Activated CD8-positive, alpha-beta T cell treated with anti-CD3 and anti-CD28 coated beads for 36 hours (primary cell): ENCODE data around the gene FXYD1. TPM values are rescaled to one million over a fixed set of nuclear protein-coding genes. Genes with fewer than 3 reads are reported as not detected.

Experiments
- ATAC-seq: fragments of 200-7000 bp; cut with Tn5 transposase; one replicate; pipeline ENCODE4 v1.10.0; 2021; ENCODE audit warnings: mild to moderate bottlenecking, moderate library complexity
- CTCF ChIA-PET: fragments of 350-600 bp; sonication (Branson Sonifier 250); formaldehyde crosslinking; loops from one replicate; lab custom pipeline; 2021; ENCODE audit warnings: antibody characterized with exemption; lab: Charles Lee
- POLR2A ChIA-PET: fragments of 350-600 bp; sonication (Branson Sonifier 250); formaldehyde crosslinking; loops from one replicate; lab custom pipeline; 2021; ENCODE audit warnings: antibody characterized with exemption; lab: Charles Lee
- DNase-seq: peaks from one replicate; pipeline ENCODE4 v3.0.0-alpha.2; 2020
- H3K27ac Mint-ChIP-seq: one replicate; pipeline ENCODE4 v1.8.0; 2021; ENCODE audit warnings: mild to moderate bottlenecking, mixed read lengths
- H3K27me3 Mint-ChIP-seq: one replicate; pipeline ENCODE4 v1.8.0; 2021; ENCODE audit warnings: mixed read lengths
- H3K36me3 Mint-ChIP-seq: one replicate; pipeline ENCODE4 v1.8.0; 2021; ENCODE audit warnings: low read depth, mixed read lengths
- H3K4me1 Mint-ChIP-seq: one replicate; pipeline ENCODE4 v1.8.0; 2021; ENCODE audit warnings: low read depth, mixed read lengths
- H3K4me3 Mint-ChIP-seq: one replicate; pipeline ENCODE4 v1.8.0; 2021; ENCODE audit warnings: mild to moderate bottlenecking, moderate library complexity, mixed read lengths
- H3K9me3 Mint-ChIP-seq: one replicate; pipeline ENCODE4 v1.8.0; 2021; ENCODE audit warnings: mixed read lengths
- intact Hi-C: fragments of 100-400 bp; cut with micrococcal nuclease; formaldehyde crosslinking; loops from one replicate; pipeline ENCODE4 v1.10.0; 2022
- total RNA-seq, 2 experiments: library from RNA; stranded (reverse); gene quantifications; one replicate each; pipeline ENCODE4 v1.2.3, GENCODE V29; 2021
- TF ChIP-seq, protein P1 (sequence below): fragments of 200-600 bp; IDR thresholded peaks from one replicate; pipeline ENCODE4 v1.8.0; 2022; ENCODE audit warnings: antibody characterized with exemption, mild to moderate bottlenecking

FXYD1 gene
- total RNA-seq, 2 experiments from 2014 or later = 1.9 TPM; not detected in 1

DNA sequence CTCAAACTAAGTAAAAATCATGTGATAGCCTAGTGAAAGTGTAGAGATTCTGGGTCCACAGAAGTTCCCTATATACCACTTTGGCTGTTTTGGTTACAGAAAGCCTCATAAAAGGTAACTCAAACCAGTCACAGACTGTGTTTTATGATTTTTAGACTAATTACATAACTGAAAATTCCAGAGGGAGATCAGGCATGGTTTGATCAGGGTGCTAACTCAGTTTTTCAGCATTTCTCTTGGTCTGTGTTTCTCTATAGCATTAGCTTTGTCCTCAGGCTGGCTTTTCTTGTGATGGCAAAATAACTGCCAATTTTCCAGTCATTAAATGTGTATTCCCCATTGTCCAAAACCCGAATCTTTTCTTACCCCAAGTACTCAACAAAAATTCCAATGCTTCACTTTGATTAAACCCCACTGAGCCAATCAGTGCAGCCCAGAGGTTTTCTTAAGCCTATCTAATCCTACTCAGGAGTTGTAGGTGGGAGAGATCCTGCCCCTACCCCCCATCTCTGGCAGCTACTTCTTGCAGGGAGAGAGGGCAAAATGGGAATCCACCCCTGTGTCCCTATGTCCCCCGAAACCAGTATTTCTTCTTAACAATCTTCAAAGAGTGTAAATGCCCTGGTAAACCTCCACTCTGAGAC is 31.6 kb upstream of the FXYD1 start:
- H3K36me3 Mint-ChIP-seq = no peaks in the 10 kb centered on the region
- H3K27ac Mint-ChIP-seq = no peak overlapping the region
- DNase-seq (no peak), ATAC-seq (no peak)
- H3K9me3 Mint-ChIP-seq = peaks cover 8% of the 10 kb centered on the region
- TF ChIP-seq, protein P1, sequence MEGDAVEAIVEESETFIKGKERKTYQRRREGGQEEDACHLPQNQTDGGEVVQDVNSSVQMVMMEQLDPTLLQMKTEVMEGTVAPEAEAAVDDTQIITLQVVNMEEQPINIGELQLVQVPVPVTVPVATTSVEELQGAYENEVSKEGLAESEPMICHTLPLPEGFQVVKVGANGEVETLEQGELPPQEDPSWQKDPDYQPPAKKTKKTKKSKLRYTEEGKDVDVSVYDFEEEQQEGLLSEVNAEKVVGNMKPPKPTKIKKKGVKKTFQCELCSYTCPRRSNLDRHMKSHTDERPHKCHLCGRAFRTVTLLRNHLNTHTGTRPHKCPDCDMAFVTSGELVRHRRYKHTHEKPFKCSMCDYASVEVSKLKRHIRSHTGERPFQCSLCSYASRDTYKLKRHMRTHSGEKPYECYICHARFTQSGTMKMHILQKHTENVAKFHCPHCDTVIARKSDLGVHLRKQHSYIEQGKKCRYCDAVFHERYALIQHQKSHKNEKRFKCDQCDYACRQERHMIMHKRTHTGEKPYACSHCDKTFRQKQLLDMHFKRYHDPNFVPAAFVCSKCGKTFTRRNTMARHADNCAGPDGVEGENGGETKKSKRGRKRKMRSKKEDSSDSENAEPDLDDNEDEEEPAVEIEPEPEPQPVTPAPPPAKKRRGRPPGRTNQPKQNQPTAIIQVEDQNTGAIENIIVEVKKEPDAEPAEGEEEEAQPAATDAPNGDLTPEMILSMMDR = no peak
- CTCF ChIA-PET = interaction anchor here (0.8 to 1.2 kb wide), 4 partner anchors 8 to 40 kb away, joined by 3 to 4 read pairs (median 3); partner anchors contain the start of gene FXYD3
- intact Hi-C loops = no loop called here
- H3K4me3 Mint-ChIP-seq = no peak overlapping the region
- POLR2A ChIA-PET = no interaction called here
- no peaks in the 10 kb centered on the region for H3K27me3 Mint-ChIP-seq
- H3K4me1 Mint-ChIP-seq = peaks cover 8% of the 10 kb centered on the region

DNA sequence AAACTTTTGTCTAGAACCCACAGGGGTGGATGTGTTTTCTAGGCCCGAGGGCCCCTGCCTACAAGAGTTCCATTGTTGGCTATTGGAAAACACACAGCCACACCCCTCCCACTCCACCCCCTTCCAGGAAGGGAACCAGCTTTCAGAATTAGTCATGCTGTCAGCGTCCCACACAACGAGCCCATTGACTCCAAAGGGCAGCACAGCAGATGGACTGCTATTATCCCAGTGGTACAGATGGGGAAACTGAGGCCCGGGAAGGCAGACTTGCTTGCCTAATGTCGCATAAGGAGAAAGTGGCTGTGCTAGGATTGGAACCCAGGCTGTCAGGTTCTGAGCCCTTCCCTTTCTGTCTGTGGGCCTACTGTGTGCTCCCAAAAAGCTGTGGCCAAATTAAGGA is 31.1 kb upstream of the FXYD1 start:
- Mint-ChIP-seq H3K27me3 (no peaks in the 10 kb centered on the region), H3K4me3 (no peak overlapping the region), H3K27ac (no peak overlapping the region), H3K9me3 (peaks cover 8% of the 10 kb centered on the region), H3K4me1 (peaks cover 8% of the 10 kb centered on the region), H3K36me3 (no peaks in the 10 kb centered on the region)
- ChIA-PET POLR2A (no interaction called here), CTCF (interaction anchor here (1.0 kb wide), 1 partner anchor 9 kb away, joined by 3 read pairs; the partner anchor contains the start of gene FXYD3)
- TF ChIP-seq, protein P1 = no peak
- intact Hi-C loops = no loop called here
- no peak for ATAC-seq
- DNase-seq = no peak

DNA sequence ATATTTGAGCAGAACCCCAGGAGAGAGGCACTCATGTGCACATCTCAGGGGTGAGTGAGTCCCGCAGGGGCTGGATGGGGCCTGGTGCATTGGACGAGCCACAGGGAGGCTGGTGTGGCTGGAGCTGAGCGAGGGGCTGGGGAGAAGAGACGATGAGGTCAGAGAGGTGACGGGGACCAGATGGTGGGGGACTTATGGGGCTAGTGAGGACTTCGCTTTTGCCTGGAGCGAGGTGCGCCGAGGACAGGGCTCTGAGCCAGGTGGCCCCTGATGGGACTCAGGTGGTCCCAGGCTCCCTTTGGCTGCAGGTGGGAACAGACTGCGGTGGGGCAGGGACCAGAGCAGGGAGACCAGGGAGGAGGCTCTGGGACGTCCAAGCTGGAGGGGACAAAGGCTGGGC is 29.9 kb upstream of the FXYD1 start:
- intact Hi-C loops = no loop called here

DNA sequence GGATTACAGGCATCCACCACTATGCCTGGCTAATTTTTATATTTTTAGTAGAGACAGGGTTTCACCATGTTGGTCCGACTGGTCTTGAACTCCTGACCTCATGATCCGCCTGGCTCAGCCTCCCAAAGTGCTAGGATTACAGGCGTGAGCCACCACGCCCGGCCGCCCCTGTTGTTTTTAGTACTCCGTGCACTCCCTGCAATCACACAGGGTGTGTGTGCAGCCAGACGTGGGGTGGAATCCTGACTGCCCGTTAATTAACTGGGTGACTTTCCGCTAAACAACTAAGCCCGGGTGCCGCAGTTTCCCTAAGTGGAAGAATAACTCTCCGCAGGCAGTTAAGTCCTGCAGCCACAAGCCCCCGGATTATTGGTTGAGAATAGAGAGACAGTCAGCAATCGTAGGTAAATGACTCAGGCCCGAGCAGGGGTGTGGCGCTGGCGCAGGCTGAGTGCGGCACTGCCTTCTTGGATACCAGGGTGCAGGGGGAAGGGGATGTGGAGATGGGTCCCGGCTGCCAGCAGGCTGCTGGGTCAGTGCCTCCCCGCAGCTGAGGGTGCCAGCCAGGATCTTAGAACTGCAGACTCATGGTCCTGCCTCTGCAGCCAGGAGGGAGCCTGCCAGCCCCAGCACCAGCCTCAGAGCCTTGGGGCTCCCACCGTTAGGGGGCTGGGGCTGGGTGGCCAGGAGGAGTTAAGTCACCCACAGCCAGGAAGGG is 29.1 kb upstream of the FXYD1 start:
- H3K4me3 Mint-ChIP-seq = no peak overlapping the region
- H3K36me3 Mint-ChIP-seq = no peaks in the 10 kb centered on the region
- peaks cover 8% of the 10 kb centered on the region for H3K9me3 Mint-ChIP-seq
- no peaks in the 10 kb centered on the region for H3K27me3 Mint-ChIP-seq
- peaks cover 9% of the 10 kb centered on the region for H3K4me1 Mint-ChIP-seq
- ATAC-seq = no peak
- intact Hi-C loops = no loop called here
- no peak for DNase-seq
- ChIA-PET CTCF (interaction anchor here (1.8 kb wide), 1 partner anchor 9 kb away, joined by 5 read pairs; no protein-coding TSS in a partner anchor), POLR2A (interaction anchor here (1.6 kb wide), 1 partner anchor 43 kb away, joined by 3 read pairs; no protein-coding TSS in a partner anchor)
- TF ChIP-seq, protein P1 = no peak
- H3K27ac Mint-ChIP-seq = no peak overlapping the region

More for the DNA sequence above, 29.9 kb upstream of the FXYD1 start:
- ATAC-seq (no peak), DNase-seq (no peak)
- no peaks in the 10 kb centered on the region for H3K27me3 Mint-ChIP-seq
- H3K9me3 Mint-ChIP-seq = peaks cover 8% of the 10 kb centered on the region
- TF ChIP-seq, protein P1 = no peak
- CTCF ChIA-PET = no interaction called here
- H3K4me3 Mint-ChIP-seq = no peak overlapping the region
- POLR2A ChIA-PET = no interaction called here
- H3K27ac Mint-ChIP-seq = no peak overlapping the region
- H3K4me1 Mint-ChIP-seq = peaks cover 8% of the 10 kb centered on the region
- no peaks in the 10 kb centered on the region for H3K36me3 Mint-ChIP-seq

DNA sequence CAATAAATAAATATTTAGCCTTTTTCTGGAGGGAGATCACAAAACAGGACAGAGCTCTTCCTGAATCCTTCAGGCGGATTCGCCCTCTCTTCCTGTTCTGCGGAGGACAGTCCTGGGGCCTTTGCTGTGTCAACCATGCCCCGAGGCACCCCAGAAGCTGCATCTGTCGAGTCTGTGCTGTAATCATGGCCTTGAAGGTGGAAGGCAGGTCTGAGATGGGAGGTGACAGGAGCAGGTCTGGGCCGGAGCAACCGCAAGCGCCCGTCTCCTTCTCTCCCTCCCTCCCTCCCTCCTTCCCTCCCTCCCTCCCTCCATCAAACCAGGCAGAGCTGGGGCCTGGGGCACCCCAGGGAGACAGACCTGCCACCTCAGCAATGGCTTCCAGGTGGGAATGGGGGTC is 27.6 kb upstream of the FXYD1 start:
- Mint-ChIP-seq H3K27ac (no peak overlapping the region), H3K36me3 (no peaks in the 10 kb centered on the region), H3K4me3 (no peak overlapping the region), H3K27me3 (no peaks in the 10 kb centered on the region), H3K4me1 (peaks cover 13% of the 10 kb centered on the region), H3K9me3 (peaks cover 8% of the 10 kb centered on the region)
- DNase-seq = no peak
- intact Hi-C loops = no loop called here
- CTCF ChIA-PET = interaction anchor here (0.7 to 1.8 kb wide), 8 partner anchors 11 to 78 kb away, joined by 3 to 5 read pairs (median 4); no protein-coding TSS in a partner anchor
- TF ChIP-seq, protein P1 = no peak
- ATAC-seq = no peak
- POLR2A ChIA-PET = interaction anchor here (1.6 kb wide), 1 partner anchor 44 kb away, joined by 3 read pairs; no protein-coding TSS in a partner anchor
